Activated B cell treated with CpG ODN at 0.5 μM for 24 hours (primary cell): ENCODE results near the gene NPBWR2. TPM values are rescaled to one million over a fixed set of nuclear protein-coding genes. Genes with fewer than 3 reads are reported as not detected.

Experiments
- ATAC-seq: fragments of 200-7000 bp; cut with Tn5 transposase; one replicate; pipeline ENCODE4 v1.10.0; 2021; ENCODE audit warnings: low read depth, mild to moderate bottlenecking, moderate library complexity
- CTCF ChIA-PET: fragments of 350-600 bp; sonication (Branson Sonifier 250); formaldehyde crosslinking; loops from one replicate; lab custom pipeline; 2021; ENCODE audit warnings: antibody characterized with exemption; lab: Charles Lee
- POLR2A ChIA-PET: fragments of 350-600 bp; sonication (Branson Sonifier 250); formaldehyde crosslinking; loops from one replicate; lab custom pipeline; 2021; ENCODE audit warnings: antibody characterized with exemption; lab: Charles Lee
- DNase-seq: peaks from one replicate; pipeline ENCODE4 v3.0.0; 2022
- H3K27ac Mint-ChIP-seq: one replicate; pipeline ENCODE4 v1.8.0; 2020; ENCODE audit warnings: mixed read lengths
- H3K27me3 Mint-ChIP-seq: one replicate; pipeline ENCODE4 v1.8.0; 2021; ENCODE audit warnings: mixed read lengths
- H3K36me3 Mint-ChIP-seq: one replicate; pipeline ENCODE4 v1.8.0; 2021; ENCODE audit warnings: low read depth, mixed read lengths
- H3K4me1 Mint-ChIP-seq: one replicate; pipeline ENCODE4 v1.8.0; 2021; ENCODE audit warnings: mixed read lengths
- H3K4me3 Mint-ChIP-seq: one replicate; pipeline ENCODE4 v1.8.0; 2020; ENCODE audit warnings: mild to moderate bottlenecking, mixed read lengths
- H3K9me3 Mint-ChIP-seq: one replicate; pipeline ENCODE4 v1.8.0; 2020; ENCODE audit warnings: mixed read lengths
- intact Hi-C: fragments of 100-400 bp; cut with micrococcal nuclease; formaldehyde crosslinking; loops from one replicate; pipeline ENCODE4 v1.15.1; 2024
- total RNA-seq: library from RNA; stranded (reverse); gene quantifications from 2 replicates; pipeline ENCODE4 v1.2.3, GENCODE V29; 2022
- TF ChIP-seq, protein P1 (sequence below): fragments of 200-600 bp; IDR thresholded peaks from one replicate; pipeline ENCODE4 v1.8.0; 2022; ENCODE audit warnings: antibody characterized with exemption, mild to moderate bottlenecking

NPBWR2 gene
- total RNA-seq, 1 donor from 2014 or later, result not detected

DNA sequence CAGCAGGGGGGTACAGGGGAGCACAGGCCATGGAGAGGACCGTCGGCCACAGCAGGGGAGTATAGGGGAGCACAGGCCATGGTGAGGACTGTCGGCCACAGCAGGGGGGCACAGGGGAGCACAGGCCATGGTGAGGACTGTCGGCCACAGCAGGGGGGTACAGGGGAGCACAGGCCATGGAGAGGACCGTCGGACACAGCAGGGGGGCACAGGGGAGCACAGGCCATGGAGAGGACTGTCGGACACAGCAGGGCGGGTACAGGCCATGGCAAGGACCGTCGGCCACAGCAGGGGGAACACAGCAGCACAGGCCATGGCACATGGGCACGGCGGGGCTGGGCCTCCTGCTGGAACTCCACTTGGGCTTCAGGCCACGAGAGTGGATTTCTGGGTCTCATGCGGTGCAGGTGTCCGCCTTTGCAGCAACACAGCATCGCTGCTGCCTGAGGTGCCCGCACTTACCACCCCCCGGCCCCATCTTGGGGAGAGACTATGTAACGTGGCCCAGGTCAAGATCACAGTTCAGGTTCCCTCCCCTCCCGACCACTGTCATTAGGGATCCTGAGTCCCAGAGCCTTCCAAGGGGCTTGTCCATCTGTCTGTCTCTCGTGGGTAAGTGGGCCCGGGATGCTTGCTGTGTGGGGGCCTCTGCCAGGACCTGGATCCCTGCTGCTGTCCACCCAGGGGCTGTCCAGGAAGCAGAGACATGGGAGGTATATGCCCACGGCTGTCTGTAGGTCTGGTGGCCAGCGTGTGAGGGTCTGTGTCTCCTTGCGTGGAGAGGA lies 2.5 kb downstream of the NPBWR2 start:
- Mint-ChIP-seq H3K27ac (no peak overlapping the region), H3K27me3 (peaks cover 5% of the 10 kb centered on the region), H3K4me1 (peaks cover 46% of the 10 kb centered on the region), H3K36me3 (no peaks in the 10 kb centered on the region), H3K4me3 (no peak overlapping the region), H3K9me3 (no peaks in the 10 kb centered on the region)
- POLR2A ChIA-PET, result no interaction called here
- DNase-seq (no peak), ATAC-seq (no peak)
- intact Hi-C loops, result loop anchor here (5.0 to 10.0 kb wide), 2 partner anchors 68 to 240 kb away; partner anchors contain the start of genes ABHD16B, C20orf204 and TPD52L2
- TF ChIP-seq, protein P1, sequence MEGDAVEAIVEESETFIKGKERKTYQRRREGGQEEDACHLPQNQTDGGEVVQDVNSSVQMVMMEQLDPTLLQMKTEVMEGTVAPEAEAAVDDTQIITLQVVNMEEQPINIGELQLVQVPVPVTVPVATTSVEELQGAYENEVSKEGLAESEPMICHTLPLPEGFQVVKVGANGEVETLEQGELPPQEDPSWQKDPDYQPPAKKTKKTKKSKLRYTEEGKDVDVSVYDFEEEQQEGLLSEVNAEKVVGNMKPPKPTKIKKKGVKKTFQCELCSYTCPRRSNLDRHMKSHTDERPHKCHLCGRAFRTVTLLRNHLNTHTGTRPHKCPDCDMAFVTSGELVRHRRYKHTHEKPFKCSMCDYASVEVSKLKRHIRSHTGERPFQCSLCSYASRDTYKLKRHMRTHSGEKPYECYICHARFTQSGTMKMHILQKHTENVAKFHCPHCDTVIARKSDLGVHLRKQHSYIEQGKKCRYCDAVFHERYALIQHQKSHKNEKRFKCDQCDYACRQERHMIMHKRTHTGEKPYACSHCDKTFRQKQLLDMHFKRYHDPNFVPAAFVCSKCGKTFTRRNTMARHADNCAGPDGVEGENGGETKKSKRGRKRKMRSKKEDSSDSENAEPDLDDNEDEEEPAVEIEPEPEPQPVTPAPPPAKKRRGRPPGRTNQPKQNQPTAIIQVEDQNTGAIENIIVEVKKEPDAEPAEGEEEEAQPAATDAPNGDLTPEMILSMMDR, result no peak
- CTCF ChIA-PET, result no interaction called here

DNA sequence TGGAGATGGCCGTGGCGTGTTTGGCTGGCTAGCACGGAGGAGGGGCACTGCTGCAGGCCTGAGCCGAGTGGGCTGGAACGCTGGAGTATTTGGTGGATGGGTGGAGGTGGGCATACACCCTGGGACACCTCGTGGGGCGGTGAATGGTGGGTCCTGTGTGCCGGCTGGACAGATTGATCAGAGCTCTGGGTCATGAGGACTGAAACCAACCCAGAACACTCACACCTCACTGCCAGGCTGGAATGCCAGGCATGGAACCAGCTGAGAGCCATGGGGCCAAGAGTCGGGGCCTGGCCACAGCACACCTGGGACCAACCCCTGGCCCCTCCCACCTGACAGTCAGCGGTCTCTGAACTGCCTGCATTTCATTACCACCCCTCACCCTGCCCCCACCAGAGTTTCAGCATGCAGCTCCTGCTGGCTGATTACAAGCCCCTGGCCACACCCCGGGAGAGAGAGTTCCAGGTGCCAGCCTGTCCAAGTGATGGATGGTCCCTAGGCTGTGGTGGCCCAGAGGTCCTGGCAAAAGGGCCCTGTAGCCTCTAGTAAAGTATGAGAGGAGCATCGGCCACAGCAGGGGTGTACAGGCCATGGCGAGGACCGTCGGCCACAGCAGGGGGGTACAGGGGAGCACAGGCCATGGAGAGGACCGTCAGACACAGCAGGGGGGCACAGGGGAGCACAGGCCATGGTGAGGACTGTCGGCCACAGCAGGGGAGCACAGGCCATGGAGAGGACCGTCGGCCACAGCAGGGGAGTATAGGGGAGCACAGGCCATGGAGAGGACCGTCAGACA lies 3.3 kb downstream of the NPBWR2 start:
- H3K27ac Mint-ChIP-seq, result no peak overlapping the region
- no peak for DNase-seq

GRCh38 chr20:64102647-64103354 lies 4.6 kb downstream of the NPBWR2 start:
- ATAC-seq (no peak), DNase-seq (peak; percentile 18)
- H3K4me1 Mint-ChIP-seq, result peaks cover 40% of the 10 kb centered on the region
- peaks cover 5% of the 10 kb centered on the region for H3K27me3 Mint-ChIP-seq
- ChIA-PET POLR2A (interaction anchor here (0.9 to 2.3 kb wide), 4 partner anchors 17 to 25 kb away, joined by 3 to 12 read pairs (median 6); partner anchors contain the start of genes LKAAEAR1, OPRL1 and RGS19), CTCF (interaction anchor here (0.8 to 2.3 kb wide), 2 partner anchors 9 to 19 kb away, joined by 3 to 18 read pairs; partner anchors contain the start of gene LKAAEAR1)
- TF ChIP-seq, protein P1, result no peak
- H3K4me3 Mint-ChIP-seq, result peak overlapping the region; percentile 82
- peaks cover 9% of the 10 kb centered on the region for H3K36me3 Mint-ChIP-seq
- intact Hi-C loops, result loop anchor here (1.0 to 10.0 kb wide), 3 partner anchors 18 to 238 kb away; partner anchors contain the start of genes ABHD16B, C20orf204 and TPD52L2
- no peak overlapping the region for H3K27ac Mint-ChIP-seq
- no peaks in the 10 kb centered on the region for H3K9me3 Mint-ChIP-seq

More for the DNA sequence above, 3.3 kb downstream of the NPBWR2 start:
- POLR2A ChIA-PET, result no interaction called here
- Mint-ChIP-seq H3K9me3 (no peaks in the 10 kb centered on the region), H3K4me1 (peaks cover 52% of the 10 kb centered on the region), H3K36me3 (peaks cover under 1% of the 10 kb centered on the region), H3K27me3 (peaks cover 5% of the 10 kb centered on the region), H3K4me3 (no peak overlapping the region)
- intact Hi-C loops, result loop anchor here (5.0 to 10.0 kb wide), 2 partner anchors 67 to 239 kb away; partner anchors contain the start of genes ABHD16B, C20orf204 and TPD52L2
- CTCF ChIA-PET, result no interaction called here
- ATAC-seq, result no peak
- TF ChIP-seq, protein P1, result no peak

GRCh38 chr20:64101731-64102621 lies 5.4 kb downstream of the NPBWR2 start:
- ChIA-PET CTCF (interaction anchor here (0.6 to 2.3 kb wide), 6 partner anchors 9 to 24 kb away, joined by 3 to 18 read pairs (median 4); partner anchors contain the start of gene LKAAEAR1), POLR2A (interaction anchor here (0.9 to 2.3 kb wide), 5 partner anchors 18 to 24 kb away, joined by 3 to 12 read pairs (median 6); partner anchors contain the start of genes LKAAEAR1, OPRL1 and RGS19)
- Mint-ChIP-seq H3K9me3 (no peaks in the 10 kb centered on the region), H3K27me3 (peaks cover 5% of the 10 kb centered on the region), H3K36me3 (peaks cover 12% of the 10 kb centered on the region), H3K4me1 (peaks cover 32% of the 10 kb centered on the region), H3K27ac (no peak overlapping the region), H3K4me3 (peak overlapping the region; percentile 82)
- ATAC-seq, result peak; percentile 42
- intact Hi-C loops, result loop anchor here (1.0 to 10.0 kb wide), 4 partner anchors 18 to 237 kb away; partner anchors contain the start of genes ABHD16B, C20orf204, TCEA2 and TPD52L2
- DNase-seq, result peak; percentile 81
- TF ChIP-seq, protein P1, result no peak
